Glutamatergic neuron (in vitro differentiated cells): ENCODE results near the gene HSPBP1. TPM values are rescaled to one million over a fixed set of nuclear protein-coding genes. Genes with fewer than 3 reads are reported as not detected.

Experiments
- DNase-seq: peaks from one replicate; pipeline ENCODE4 v3.0.0; 2022
- H3K27ac Mint-ChIP-seq: one replicate; pipeline ENCODE4 v1.8.0; 2020; ENCODE audit warnings: mild to moderate bottlenecking, mixed read lengths, inconsistent platforms; ENCODE audit not compliant: unreplicated experiment
- H3K27me3 Mint-ChIP-seq: one replicate; pipeline ENCODE4 v1.8.0; 2020; ENCODE audit warnings: mild to moderate bottlenecking, moderate library complexity, mixed read lengths, inconsistent platforms; ENCODE audit not compliant: unreplicated experiment
- H3K36me3 Mint-ChIP-seq: one replicate; pipeline ENCODE4 v1.8.0; 2020; ENCODE audit warnings: mild to moderate bottlenecking, mixed read lengths, inconsistent platforms; ENCODE audit not compliant: unreplicated experiment
- H3K4me1 Mint-ChIP-seq: one replicate; pipeline ENCODE4 v1.8.0; 2020; ENCODE audit warnings: mild to moderate bottlenecking, low read depth, mixed read lengths, inconsistent platforms; ENCODE audit not compliant: unreplicated experiment
- H3K4me3 Mint-ChIP-seq: one replicate; pipeline ENCODE4 v1.8.0; 2020; ENCODE audit warnings: mild to moderate bottlenecking, mixed read lengths, inconsistent platforms; ENCODE audit not compliant: unreplicated experiment
- H3K9me3 Mint-ChIP-seq: one replicate; pipeline ENCODE4 v1.8.0; 2020; ENCODE audit warnings: mild to moderate bottlenecking, moderate library complexity, mixed read lengths, inconsistent platforms; ENCODE audit not compliant: unreplicated experiment
- CTCF ChIP-seq: fragments of 200-600 bp; sonication (generic); IDR thresholded peaks from one replicate; pipeline ENCODE4 v1.5.0; 2021; ENCODE audit not compliant: partially characterized antibody, unreplicated experiment
- total RNA-seq: library from RNA; stranded (reverse); fragmentation: NEBNext Ultra II Directional; extraction: Animal tissue kit (Norgen Biotek cat#: 25700); gene quantifications from one replicate; pipeline ENCODE4 v1.2.1, GENCODE V29; 2021; ENCODE audit not compliant: unreplicated experiment

Gene HSPBP1
- total RNA-seq, 1 donor from 2014 or later = 41.5 TPM

- peaks cover 30% of the 10 kb centered on the region for H3K4me1 Mint-ChIP-seq
- H3K36me3 Mint-ChIP-seq = no peaks in the 10 kb centered on the region
- H3K27me3 Mint-ChIP-seq = peaks cover 13% of the 10 kb centered on the region
- H3K4me3 Mint-ChIP-seq = no peak overlapping the region
- peak overlapping the region; percentile 77 for H3K27ac Mint-ChIP-seq
- H3K9me3 Mint-ChIP-seq = peaks cover 5% of the 10 kb centered on the region
- DNase-seq = no peak
- TF ChIP-seq CTCF = no peak
These were observed 31.7 kb downstream of the HSPBP1 start for GRCh38 chr19:55248166-55248675.

GRCh38 chr19:55247621-55248099, 32.2 kb downstream of the HSPBP1 start:
- H3K36me3 Mint-ChIP-seq = no peaks in the 10 kb centered on the region
- DNase-seq = no peak
- no peak overlapping the region for H3K27ac Mint-ChIP-seq
- H3K27me3 Mint-ChIP-seq = peaks cover 12% of the 10 kb centered on the region
- H3K4me1 Mint-ChIP-seq = peaks cover 27% of the 10 kb centered on the region
- no peak for TF ChIP-seq CTCF
- H3K4me3 Mint-ChIP-seq = no peak overlapping the region
- H3K9me3 Mint-ChIP-seq = peaks cover 5% of the 10 kb centered on the region

GRCh38 chr19:55246462-55247451, 33.2 kb downstream of the HSPBP1 start:
- H3K27ac Mint-ChIP-seq = no peak overlapping the region
- H3K4me3 Mint-ChIP-seq = no peak overlapping the region
- peaks cover 26% of the 10 kb centered on the region for H3K4me1 Mint-ChIP-seq

GRCh38 chr19:55245236-55245904, 34.5 kb downstream of the HSPBP1 start:
- H3K27me3 Mint-ChIP-seq = peaks cover 11% of the 10 kb centered on the region
- no peak for DNase-seq
- no peak for TF ChIP-seq CTCF
- peaks cover 5% of the 10 kb centered on the region for H3K9me3 Mint-ChIP-seq
- H3K27ac Mint-ChIP-seq = no peak overlapping the region
- H3K4me3 Mint-ChIP-seq = no peak overlapping the region
- no peaks in the 10 kb centered on the region for H3K36me3 Mint-ChIP-seq
- H3K4me1 Mint-ChIP-seq = peaks cover 13% of the 10 kb centered on the region

More at GRCh38 chr19:55246462-55247451, 33.2 kb downstream of the HSPBP1 start:
- no peak for TF ChIP-seq CTCF
- Mint-ChIP-seq H3K9me3 (peaks cover 5% of the 10 kb centered on the region), H3K27me3 (peaks cover 12% of the 10 kb centered on the region), H3K36me3 (no peaks in the 10 kb centered on the region)
- DNase-seq = no peak
